Left cardiac atrium (tissue), 4 donors: ENCODE data around the gene NUBP2. TPM values are rescaled to one million over a fixed set of nuclear protein-coding genes. Genes with fewer than 3 reads are reported as not detected.
"Not testable (repeated sequence)": the region's sequence is repeated elsewhere in the genome, so short reads cannot be mapped to it uniquely, and the experiment has no call there.

Source experiments
- ATAC-seq, 2 donors: fragments of 200-7000 bp; cut with Tn5 transposase; one replicate each; pipeline ENCODE4 v1.9.1; 2020; ENCODE audit warnings: mild to moderate bottlenecking in 2 of 2, moderate library complexity in 2 of 2
- DNase-seq: peaks from one replicate; pipeline ENCODE4 v3.0.0-alpha.2; 2020
- intact Hi-C, 2 donors: fragments of 100-400 bp; cut with DNase I; formaldehyde crosslinking; loops; one replicate each; pipeline versions ENCODE4 v1.14.1 to v1.15.1; 2022 to 2023
- total RNA-seq, 2 donors: library from RNA; stranded (reverse); fragmentation: NEBNext Ultra II Directional; extraction: Animal tissue kit (Norgen Biotek cat#: 25700); gene quantifications; one replicate each; pipeline ENCODE4 v1.2.1, GENCODE V29; 2021
- donor health status: DM: no; HTN: yes; CAD: no.
- donor health status: DM: no; HTN: yes; CAD: no; lungs with severe emphysema.
- donor health status: DM: yes; HTN: yes; CAD: no.
- donor health status: Dilated cardiomyopathy.

The NUBP2 gene
- total RNA-seq, 2 donors from 2014 or later = 32.5 to 33.6 TPM

- ATAC-seq (no peak), DNase-seq (peak; percentile 20)
- intact Hi-C loops = no loop called here
These were observed 9.4 kb downstream of the NUBP2 start for GRCh38 chr16:1791943-1792812.

GRCh38 chr16:1792836-1793577 is 10.2 kb downstream of the NUBP2 start:
- no peak for ATAC-seq
- intact Hi-C loops = no loop called here
- DNase-seq = peak; percentile 14

GRCh38 chr16:1793578-1794220 is 10.9 kb downstream of the NUBP2 start, which contains the start of gene IGFALS:
IGFALS (minus strand) TSS chr16:1793705; CDS start chr16:1793652, 53 bp downstream.
- peak; percentile 12 for DNase-seq
- peak; percentile 4 to 5 for ATAC-seq
- intact Hi-C loops = no loop called here

- ATAC-seq (peak; percentile 3 to 7), DNase-seq (peak; percentile 16)
- intact Hi-C loops = no loop called here
These were observed 11.6 kb downstream of the NUBP2 start for GRCh38 chr16:1794221-1794871.

- DNase-seq (peak; percentile 8), ATAC-seq (no peak)
- intact Hi-C loops = no loop called here
These were observed 12.3 kb downstream of the NUBP2 start for GRCh38 chr16:1794908-1795666.

GRCh38 chr16:1799263-1799662 is 16.5 kb downstream of the NUBP2 start:
- ATAC-seq, DNase-seq, intact Hi-C loops: not testable (repeated sequence)

GRCh38 chr16:1800701-1801100 is 17.9 kb downstream of the NUBP2 start:
- no peak for DNase-seq
- ATAC-seq = no peak
- intact Hi-C loops = no loop called here

GRCh38 chr16:1807626-1808025 is 24.9 kb downstream of the NUBP2 start:
- ATAC-seq (no peak), DNase-seq (peak; percentile 12)
- intact Hi-C loops = no loop called here

- no peak for DNase-seq
- intact Hi-C loops = no loop called here
These were observed 25.9 kb downstream of the NUBP2 start for GRCh38 chr16:1808691-1809090.

GRCh38 chr16:1809281-1809801 is 26.6 kb downstream of the NUBP2 start:
- DNase-seq (peak; percentile 14), ATAC-seq (no peak)
- intact Hi-C loops = no loop called here

More at GRCh38 chr16:1808691-1809090, 25.9 kb downstream of the NUBP2 start:
- no peak for ATAC-seq

- intact Hi-C loops = no loop called here
- ATAC-seq = no peak
- DNase-seq = no peak
These were observed 27.3 kb downstream of the NUBP2 start for GRCh38 chr16:1810106-1810505.

GRCh38 chr16:1810536-1810935 is 27.8 kb downstream of the NUBP2 start:
- no peak for DNase-seq
- intact Hi-C loops = no loop called here
- no peak for ATAC-seq

- DNase-seq (peak; percentile 71), ATAC-seq (peak; percentile 90 to 95)
- intact Hi-C loops = no loop called here
These were observed 30.0 kb downstream of the NUBP2 start for GRCh38 chr16:1812732-1813163.

- ATAC-seq (no peak), DNase-seq (no peak)
- intact Hi-C loops = no loop called here
These were observed 32.7 kb downstream of the NUBP2 start for GRCh38 chr16:1815461-1815860.

GRCh38 chr16:1816396-1817275 is 33.9 kb downstream of the NUBP2 start:
- DNase-seq (no peak), ATAC-seq (no peak)
- intact Hi-C loops = no loop called here

GRCh38 chr16:1817276-1817589 is 34.5 kb downstream of the NUBP2 start:
- DNase-seq (no peak), ATAC-seq (no peak)
- intact Hi-C loops = no loop called here

- intact Hi-C loops = no loop called here
- no peak for DNase-seq
- no peak for ATAC-seq
These were observed 35.0 kb downstream of the NUBP2 start for GRCh38 chr16:1817716-1818115.
